GM12891 (cell line): ENCODE data around the gene DHRS1.

Experiments used
- POLR2A ChIP-seq: IDR thresholded peaks from 2 replicates; pipeline ENCODE4 v1.6.1; 2011; ENCODE audit warnings: low read depth, low read length, control low read depth
- POLR2AphosphoS5 ChIP-seq: IDR thresholded peaks from 2 replicates; pipeline ENCODE4 v1.6.1; 2011; ENCODE audit warnings: low read depth, low read length, control low read depth
- POU2F2 ChIP-seq: IDR thresholded peaks from 2 replicates; pipeline ENCODE4 v1.6.1; 2011; ENCODE audit warnings: low read depth, mild to moderate bottlenecking, control low read depth, low read length, moderate library complexity
- SPI1 ChIP-seq: IDR thresholded peaks from 2 replicates; pipeline ENCODE4 v1.6.1; 2011; ENCODE audit warnings: low read depth, low read length, control low read depth

DNA sequence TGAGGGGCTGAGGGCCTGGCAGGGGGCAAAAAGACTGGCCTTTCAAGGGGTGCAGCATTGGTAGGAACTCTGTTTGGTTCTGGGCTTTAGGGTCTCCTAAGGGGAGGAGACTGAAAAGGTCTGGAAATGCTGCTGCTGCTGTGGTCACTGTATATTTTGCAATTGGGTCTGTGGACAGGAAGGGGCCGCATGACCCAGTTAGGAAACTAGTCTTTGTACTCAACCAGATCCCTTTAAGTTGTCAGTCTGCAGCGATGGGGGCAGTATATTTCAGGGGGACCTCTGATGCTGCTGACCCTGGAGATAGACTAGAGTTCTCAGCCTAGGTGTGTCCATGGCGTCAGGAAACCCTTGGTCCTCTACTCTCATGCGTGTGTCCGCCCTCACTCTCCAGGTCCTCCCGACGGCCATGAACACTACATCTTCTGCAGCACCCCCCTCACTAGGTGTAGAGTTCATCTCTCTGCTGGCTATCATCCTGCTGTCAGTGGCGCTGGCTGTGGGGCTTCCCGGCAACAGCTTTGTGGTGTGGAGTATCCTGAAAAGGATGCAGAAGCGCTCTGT lies 15.7 kb upstream of the DHRS1 start:
- TF ChIP-seq POLR2A = no peak
- no peak for TF ChIP-seq POLR2AphosphoS5
- TF ChIP-seq POU2F2 = no peak
- TF ChIP-seq SPI1 = no peak
